Activated T-helper 1 cell treated with anti-CD3 and anti-CD28 coated beads, Interleukin-12 subunit alpha, Interleukin-12 subunit beta, Interleukin-2, Interleukin-4 antibody, amounts not matched to agents 30 ng/mL and 10 ng/mL and 1 ng/mL, durations not matched to agents 14 hours and 24 hours and 36 hours (primary cell): ENCODE measurements around the gene CRTAP. TPM values are rescaled to one million over a fixed set of nuclear protein-coding genes. Genes with fewer than 3 reads are reported as not detected.
"Not testable (repeated sequence)": the region's sequence is repeated elsewhere in the genome, so short reads cannot be mapped to it uniquely, and the experiment has no call there.

Experiments used
- DNase-seq: peaks from one replicate; pipeline ENCODE4 v3.0.0; 2021; ENCODE audit warnings: low spot score
- H3K27ac Mint-ChIP-seq: one replicate; pipeline ENCODE4 v1.8.0; 2021; ENCODE audit warnings: mild to moderate bottlenecking, mixed read lengths
- H3K27me3 Mint-ChIP-seq: one replicate; pipeline ENCODE4 v1.8.0; 2022; ENCODE audit warnings: mild to moderate bottlenecking, moderate library complexity, mixed read lengths; ENCODE audit not compliant: insufficient read depth
- H3K36me3 Mint-ChIP-seq: one replicate; pipeline ENCODE4 v1.8.0; 2021; ENCODE audit warnings: low read depth, mixed read lengths
- H3K4me1 Mint-ChIP-seq: one replicate; pipeline ENCODE4 v1.8.0; 2021; ENCODE audit warnings: low read depth, mixed read lengths
- H3K4me3 Mint-ChIP-seq: one replicate; pipeline ENCODE4 v1.8.0; 2021; ENCODE audit warnings: mild to moderate bottlenecking, moderate library complexity, mixed read lengths
- H3K9me3 Mint-ChIP-seq: one replicate; pipeline ENCODE4 v1.8.0; 2021; ENCODE audit warnings: mixed read lengths
- intact Hi-C: fragments of 100-400 bp; cut with micrococcal nuclease; formaldehyde crosslinking; loops from one replicate; pipeline ENCODE4 v1.15.1; 2024
- total RNA-seq: library from RNA; stranded (reverse); gene quantifications from 2 replicates; pipeline ENCODE4 v1.2.3, GENCODE V29; 2022

The CRTAP gene
- total RNA-seq, 1 donor from 2014 or later: 33.2 TPM

DNA sequence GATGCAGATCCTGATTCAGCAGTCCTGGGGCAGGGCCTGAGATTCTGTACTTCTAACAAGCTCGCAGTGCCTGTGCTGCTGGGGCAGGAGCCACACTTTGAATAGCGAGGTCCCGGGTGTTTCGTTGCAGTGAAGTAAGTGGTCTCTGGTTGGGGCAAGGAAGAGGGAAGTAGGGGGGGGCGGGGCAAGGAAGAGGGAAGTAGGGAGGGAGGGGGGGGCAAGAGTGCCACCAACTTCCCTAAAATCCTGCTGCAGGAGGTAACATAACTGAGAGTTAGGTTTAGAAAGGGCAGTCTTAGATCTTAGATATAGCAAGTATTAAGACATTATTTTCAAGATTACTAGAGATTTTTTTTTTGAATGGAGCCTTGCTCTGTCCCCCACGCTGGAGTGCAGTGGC is 35.5 kb downstream of the CRTAP start:
- Mint-ChIP-seq H3K4me1 (no peaks in the 10 kb centered on the region), H3K27me3 (peaks cover 3% of the 10 kb centered on the region), H3K27ac (no peak overlapping the region), H3K36me3 (no peaks in the 10 kb centered on the region), H3K9me3 (no peaks in the 10 kb centered on the region), H3K4me3 (no peak overlapping the region)
- intact Hi-C loops: no loop called here
- no peak for DNase-seq

DNA sequence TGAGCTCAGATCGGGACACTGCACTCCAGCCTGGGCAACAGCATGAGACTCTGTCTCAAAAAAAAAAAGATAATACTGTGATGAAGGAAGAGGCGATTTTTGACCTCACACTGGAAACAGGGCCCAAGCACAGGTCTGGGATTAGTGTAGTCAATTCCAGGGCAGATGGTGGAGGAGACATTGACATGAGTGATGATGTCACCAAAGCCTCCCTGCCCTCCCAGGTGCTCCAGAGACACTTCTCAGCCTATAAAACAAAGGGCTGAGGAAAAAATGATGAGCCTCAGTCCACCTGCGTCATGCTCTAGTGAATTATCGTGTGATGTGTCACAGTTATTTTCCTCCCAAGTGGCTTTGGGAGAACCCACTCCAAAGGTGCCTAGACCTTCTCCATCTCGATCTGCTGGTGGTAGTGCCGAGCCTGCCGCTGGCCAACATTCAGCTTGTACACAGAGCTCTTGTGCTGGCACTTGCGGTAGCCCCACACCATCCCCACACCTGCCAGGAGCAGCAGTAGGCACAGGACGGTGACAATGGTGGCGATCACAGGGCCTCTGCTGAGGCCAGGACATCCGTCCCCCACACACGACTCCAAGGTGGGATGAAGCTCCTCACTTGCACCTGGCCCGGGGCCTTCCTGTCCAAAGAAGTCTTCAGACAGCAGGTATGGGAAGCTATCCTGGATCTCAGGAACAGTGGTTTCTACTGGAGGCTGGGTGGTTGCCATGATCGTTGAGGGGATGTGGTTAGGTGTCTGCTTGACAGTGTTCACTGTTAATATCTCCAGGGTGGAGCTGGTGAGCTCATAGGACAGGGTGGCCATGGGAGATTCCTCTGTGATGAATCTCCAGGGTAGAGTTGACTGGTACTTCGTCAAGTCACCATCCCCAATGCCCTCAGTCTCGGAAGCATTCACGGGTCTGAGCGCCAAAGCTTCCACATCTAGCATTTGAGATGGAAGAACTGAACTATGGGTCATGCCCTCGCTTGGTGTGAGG is 38.8 kb downstream of the CRTAP start:
- intact Hi-C loops: no loop called here
- no peak for DNase-seq
- H3K4me1 Mint-ChIP-seq: no peaks in the 10 kb centered on the region
- no peak overlapping the region for H3K4me3 Mint-ChIP-seq
- no peaks in the 10 kb centered on the region for H3K9me3 Mint-ChIP-seq
- no peaks in the 10 kb centered on the region for H3K36me3 Mint-ChIP-seq
- H3K27me3 Mint-ChIP-seq: peaks cover 3% of the 10 kb centered on the region
- no peak overlapping the region for H3K27ac Mint-ChIP-seq

DNA sequence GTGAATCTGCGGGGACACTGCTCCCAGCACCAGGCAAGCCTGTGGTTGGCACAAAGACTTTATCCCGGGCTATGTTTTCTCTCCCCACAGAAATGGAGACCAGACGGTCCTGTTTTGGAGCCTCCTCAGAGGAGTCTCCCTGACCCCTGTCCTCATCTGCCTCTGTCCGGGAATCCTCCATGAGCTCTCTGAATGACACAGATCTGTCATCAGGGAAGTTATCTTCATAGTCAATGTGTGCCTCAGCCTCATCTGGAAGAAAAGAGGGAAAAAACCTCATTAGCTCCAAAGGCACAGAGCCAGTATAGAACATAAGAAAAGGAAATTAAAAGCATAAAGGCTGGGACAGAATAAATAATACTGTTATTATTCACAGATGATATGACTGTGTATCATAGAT is 40.0 kb downstream of the CRTAP start:
- Mint-ChIP-seq H3K9me3 (no peaks in the 10 kb centered on the region), H3K4me3 (no peak overlapping the region), H3K36me3 (no peaks in the 10 kb centered on the region), H3K4me1 (no peaks in the 10 kb centered on the region), H3K27me3 (peaks cover 3% of the 10 kb centered on the region), H3K27ac (no peak overlapping the region)
- DNase-seq: no peak
- intact Hi-C loops: no loop called here

DNA sequence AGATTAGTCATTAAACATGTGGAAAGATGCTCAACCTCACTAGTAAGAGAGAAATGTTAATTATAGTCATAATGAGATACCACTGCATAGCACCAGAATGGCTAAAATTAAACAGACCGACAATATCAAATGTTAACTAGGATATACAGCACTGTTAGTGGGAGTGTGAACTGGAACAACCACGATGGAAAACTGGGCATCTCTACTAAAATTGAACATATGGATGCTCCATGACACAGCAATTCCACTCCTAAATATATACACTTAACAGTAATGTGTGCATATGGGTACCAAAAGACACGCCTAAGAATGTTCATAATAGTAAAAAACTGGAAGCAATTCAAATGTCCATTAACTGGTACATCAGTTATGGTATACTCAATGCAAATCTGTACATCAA is 41.5 kb downstream of the CRTAP start:
- Mint-ChIP-seq H3K27me3 (no peaks in the 10 kb centered on the region), H3K36me3 (no peaks in the 10 kb centered on the region), H3K27ac (no peak overlapping the region), H3K4me1 (no peaks in the 10 kb centered on the region), H3K9me3 (no peaks in the 10 kb centered on the region), H3K4me3 (no peak overlapping the region)
- no peak for DNase-seq
- intact Hi-C loops: no loop called here

- H3K4me3 Mint-ChIP-seq: no peak overlapping the region
- no peaks in the 10 kb centered on the region for H3K9me3 Mint-ChIP-seq
- DNase-seq: no peak
- H3K27ac Mint-ChIP-seq: no peak overlapping the region
- intact Hi-C loops: no loop called here
- H3K4me1 Mint-ChIP-seq: no peaks in the 10 kb centered on the region
- H3K27me3 Mint-ChIP-seq: peaks cover 18% of the 10 kb centered on the region
- no peaks in the 10 kb centered on the region for H3K36me3 Mint-ChIP-seq
These were observed 45.4 kb downstream of the CRTAP start for GRCh38 chr3:33159234-33159633.

DNA sequence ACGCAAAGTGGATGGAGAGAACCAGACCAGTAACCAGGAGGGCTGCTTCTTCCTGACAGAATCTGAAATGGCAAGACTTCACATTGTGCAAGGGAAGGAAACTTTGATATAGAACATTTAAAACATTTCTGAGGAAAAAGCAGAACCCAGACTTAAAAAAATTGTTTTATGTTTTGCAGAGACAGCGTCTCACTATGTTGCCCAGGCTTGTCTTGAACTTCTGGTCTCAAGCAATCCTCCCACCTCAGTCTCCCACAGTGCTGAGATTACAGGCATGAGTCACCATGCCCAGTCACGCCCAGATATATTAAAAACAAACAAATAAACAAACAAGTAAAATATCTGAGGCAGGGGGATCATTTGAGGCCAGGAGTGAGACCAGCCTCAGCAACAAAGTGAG is 46.2 kb downstream of the CRTAP start:
- no peak overlapping the region for H3K27ac Mint-ChIP-seq
- no peak overlapping the region for H3K4me3 Mint-ChIP-seq
- intact Hi-C loops: no loop called here
- peaks cover 20% of the 10 kb centered on the region for H3K27me3 Mint-ChIP-seq
- H3K9me3 Mint-ChIP-seq: no peaks in the 10 kb centered on the region
- no peak for DNase-seq
- H3K4me1 Mint-ChIP-seq: no peaks in the 10 kb centered on the region
- no peaks in the 10 kb centered on the region for H3K36me3 Mint-ChIP-seq

DNA sequence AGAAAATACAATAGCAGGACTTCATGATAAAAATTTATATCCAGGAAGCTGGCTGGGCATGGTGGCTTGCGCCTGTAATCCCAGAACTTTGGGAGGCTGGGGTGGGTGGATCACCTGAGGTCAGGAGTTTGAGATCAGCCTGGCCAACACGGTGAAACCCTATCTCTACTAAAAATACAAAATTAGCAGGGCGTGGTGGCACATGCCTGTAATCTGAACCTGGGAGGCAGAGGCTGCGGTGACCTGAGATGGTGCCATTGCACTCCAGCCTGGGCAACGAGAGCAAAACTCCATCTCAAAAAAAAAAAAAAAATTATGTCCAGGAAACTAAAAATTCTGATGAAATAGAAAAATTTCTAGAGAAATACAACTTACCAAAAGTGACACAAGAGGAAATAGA is 48.8 kb downstream of the CRTAP start:
- H3K27ac Mint-ChIP-seq, H3K36me3 Mint-ChIP-seq, intact Hi-C loops, H3K9me3 Mint-ChIP-seq, H3K4me3 Mint-ChIP-seq, H3K4me1 Mint-ChIP-seq, DNase-seq: not testable (repeated sequence)
- peaks cover 26% of the 10 kb centered on the region for H3K27me3 Mint-ChIP-seq

DNA sequence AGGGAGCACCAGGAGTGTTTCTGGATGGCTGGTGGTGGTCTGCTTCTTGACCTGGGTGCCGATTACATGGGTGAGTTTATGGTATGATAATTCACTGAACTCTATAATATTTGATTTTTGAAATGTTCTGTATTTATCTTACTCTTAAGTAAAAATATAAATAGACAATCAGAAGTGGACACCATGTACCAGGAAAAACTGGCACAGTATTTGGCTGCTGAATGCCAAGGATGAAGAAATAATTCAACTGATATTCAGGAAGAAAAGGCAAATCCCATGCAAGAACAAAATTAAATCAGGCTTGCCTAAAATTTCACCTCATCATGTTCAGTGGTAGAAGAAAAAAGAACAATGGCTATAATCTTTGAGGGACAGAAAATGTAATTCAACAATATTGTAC is 51.6 kb downstream of the CRTAP start:
- H3K4me3 Mint-ChIP-seq: no peak overlapping the region
- H3K27ac Mint-ChIP-seq: no peak overlapping the region
- intact Hi-C loops: no loop called here
- no peaks in the 10 kb centered on the region for H3K36me3 Mint-ChIP-seq
- H3K27me3 Mint-ChIP-seq: peaks cover 26% of the 10 kb centered on the region
- DNase-seq: no peak
- no peaks in the 10 kb centered on the region for H3K9me3 Mint-ChIP-seq
- no peaks in the 10 kb centered on the region for H3K4me1 Mint-ChIP-seq

GRCh38 chr3:33166095-33166494 is 52.3 kb downstream of the CRTAP start:
- Mint-ChIP-seq H3K9me3 (no peaks in the 10 kb centered on the region), H3K4me1 (no peaks in the 10 kb centered on the region), H3K27ac (no peak overlapping the region), H3K4me3 (no peak overlapping the region), H3K36me3 (no peaks in the 10 kb centered on the region), H3K27me3 (peaks cover 20% of the 10 kb centered on the region)
- no peak for DNase-seq
- intact Hi-C loops: no loop called here

DNA sequence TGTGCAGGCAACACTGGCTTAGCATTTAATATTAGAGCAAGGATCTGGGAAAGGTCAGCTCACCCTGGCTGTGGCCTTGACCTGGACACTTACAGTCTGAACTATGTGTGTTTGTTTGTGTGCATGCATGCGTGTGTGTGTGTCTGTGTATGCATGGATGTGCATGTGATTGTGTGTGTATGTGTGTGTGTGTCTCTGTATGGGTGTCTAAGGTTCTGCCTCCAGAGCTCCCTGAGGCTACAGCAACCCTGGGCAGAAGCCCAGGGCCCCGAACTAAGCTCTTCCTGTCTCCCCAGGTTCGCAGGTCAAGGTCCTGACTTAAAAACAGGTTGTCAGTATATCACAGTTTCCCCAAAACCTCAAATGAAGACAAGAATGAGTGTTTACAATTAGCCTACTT is 53.5 kb downstream of the CRTAP start:
- intact Hi-C loops: no loop called here
- Mint-ChIP-seq H3K27ac (no peak overlapping the region), H3K4me3 (no peak overlapping the region), H3K4me1 (peaks cover 11% of the 10 kb centered on the region), H3K36me3 (peaks cover 2% of the 10 kb centered on the region), H3K9me3 (peaks cover 4% of the 10 kb centered on the region), H3K27me3 (peaks cover 11% of the 10 kb centered on the region)
- DNase-seq: no peak

GRCh38 chr3:33167716-33168336 is 54.0 kb downstream of the CRTAP start:
- Mint-ChIP-seq H3K9me3 (peaks cover 4% of the 10 kb centered on the region), H3K27ac (no peak overlapping the region), H3K4me1 (peaks cover 11% of the 10 kb centered on the region), H3K4me3 (no peak overlapping the region), H3K27me3 (peaks cover 9% of the 10 kb centered on the region), H3K36me3 (peaks cover 2% of the 10 kb centered on the region)
- intact Hi-C loops: no loop called here
- DNase-seq: no peak

DNA sequence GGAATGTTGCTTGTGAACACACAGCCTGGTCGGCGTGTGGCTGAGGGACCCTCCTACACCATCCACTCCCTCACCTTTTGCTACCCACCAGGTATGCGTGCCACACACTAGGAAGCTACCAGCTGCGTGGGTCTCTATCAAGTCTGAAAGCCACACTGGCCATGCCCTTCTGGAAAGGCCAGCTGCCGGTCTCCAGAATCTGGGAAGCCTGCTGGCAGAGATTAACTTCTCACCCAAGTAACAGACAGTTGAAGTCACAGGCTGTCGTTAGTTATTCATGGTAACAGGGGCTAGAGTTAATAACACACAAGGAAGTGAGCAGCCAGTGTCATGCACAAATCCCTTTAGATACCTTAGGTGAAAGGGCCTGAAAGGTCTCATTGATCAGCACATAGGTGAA is 56.7 kb downstream of the CRTAP start:
- Mint-ChIP-seq H3K9me3 (peaks cover 4% of the 10 kb centered on the region), H3K4me3 (no peak overlapping the region), H3K36me3 (peaks cover 2% of the 10 kb centered on the region), H3K4me1 (peaks cover 11% of the 10 kb centered on the region), H3K27me3 (peaks cover 5% of the 10 kb centered on the region), H3K27ac (no peak overlapping the region)
- intact Hi-C loops: no loop called here
- no peak for DNase-seq

DNA sequence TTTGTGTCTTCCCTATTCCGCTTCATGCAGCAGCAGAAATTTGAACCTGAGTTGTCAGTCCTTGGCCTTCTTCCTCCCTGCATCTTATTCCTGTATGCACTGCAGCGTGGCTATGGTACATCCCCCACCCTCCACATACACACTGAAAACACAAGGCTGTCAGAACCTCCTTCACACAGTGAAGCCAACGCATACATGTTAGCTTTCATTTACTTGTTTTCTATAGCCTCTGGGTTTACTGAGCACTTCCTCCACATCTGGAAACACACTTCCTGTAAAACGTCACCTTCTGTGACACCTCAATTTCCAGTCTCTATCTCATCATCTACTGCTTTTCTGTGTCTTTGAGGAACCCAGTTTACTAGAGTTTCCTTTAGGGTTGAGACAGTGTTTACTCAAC is 57.8 kb downstream of the CRTAP start:
- H3K4me1 Mint-ChIP-seq: peaks cover 11% of the 10 kb centered on the region
- peak overlapping the region; percentile 32 for H3K4me3 Mint-ChIP-seq
- H3K36me3 Mint-ChIP-seq: peaks cover 2% of the 10 kb centered on the region
- H3K9me3 Mint-ChIP-seq: peaks cover 4% of the 10 kb centered on the region
- intact Hi-C loops: no loop called here
- DNase-seq: no peak
- H3K27me3 Mint-ChIP-seq: peaks cover 2% of the 10 kb centered on the region
- peak overlapping the region; percentile 63 for H3K27ac Mint-ChIP-seq
